OCI-LY7 (cell line): ENCODE results near the gene PLAAT3. TPM values are rescaled to one million over a fixed set of nuclear protein-coding genes. Genes with fewer than 3 reads are reported as not detected.
"Not testable (repeated sequence)": the region's sequence is repeated elsewhere in the genome, so short reads cannot be mapped to it uniquely, and the experiment has no call there.

Source experiments
- BruUV-seq: library from RNA; stranded (reverse); fragments of 400-500 nt; replicated peaks from 2 replicates; lab custom pipeline; 2021; lab: Mats Ljungman, UMichigan
- CTCF ChIA-PET: fragments of 300-600 bp; sonication (Branson Sonifier 250); formaldehyde crosslinking; loops from one replicate; lab custom pipeline; 2022; ENCODE audit warnings: antibody characterized with exemption; ENCODE audit not compliant: unreplicated experiment; lab: Charles Lee
- POLR2A ChIA-PET: fragments of 300-600 bp; sonication (Branson Sonifier 250); formaldehyde crosslinking; loops from one replicate; lab custom pipeline; 2022; ENCODE audit warnings: antibody characterized with exemption; lab: Charles Lee
- DNase-seq: peaks from one replicate; pipeline ENCODE4 v3.0.0-alpha.2; 2015; ENCODE audit warnings: low spot score
- H2AFZ ChIP-seq: fragments of 200-600 bp; sonication (generic), shearing (Covaris generic); 2 replicates; pipeline ENCODE4 v1.6.1; 2014; ENCODE audit warnings: mild to moderate bottlenecking, antibody characterized with exemption, low read length, moderate library complexity
- H3K27ac ChIP-seq: fragments of 200-600 bp; sonication (generic); 2 replicates; pipeline ENCODE4 v1.5.1; 2014; ENCODE audit warnings: mixed run types, low read depth, mild to moderate bottlenecking, moderate library complexity, low read length, inconsistent platforms; ENCODE audit not compliant: poor library complexity, severe bottlenecking
- H3K36me3 ChIP-seq: fragments of 200-600 bp; sonication (generic); 2 replicates; pipeline ENCODE4 v1.6.1; 2014; ENCODE audit warnings: mild to moderate bottlenecking, antibody characterized with exemption, low read length, moderate library complexity, mixed read lengths; ENCODE audit not compliant: insufficient read depth
- H3K4me1 ChIP-seq: fragments of 200-600 bp; sonication (generic); 2 replicates; pipeline ENCODE4 v1.5.1; 2014; ENCODE audit warnings: mild to moderate bottlenecking, low read length; ENCODE audit not compliant: insufficient read depth, poor library complexity, severe bottlenecking
- H3K4me2 ChIP-seq: fragments of 200-600 bp; sonication (generic); 2 replicates; pipeline ENCODE4 v1.6.1; 2014; ENCODE audit warnings: mild to moderate bottlenecking, low read length
- H3K4me3 ChIP-seq: fragments of 200-600 bp; sonication (generic); 2 replicates; pipeline ENCODE4 v1.5.1; 2014; ENCODE audit warnings: mild to moderate bottlenecking, low read depth, low read length; ENCODE audit not compliant: poor library complexity, severe bottlenecking
- H3K79me2 ChIP-seq: fragments of 200-600 bp; sonication (generic); 2 replicates; pipeline ENCODE4 v1.6.1; 2016; ENCODE audit warnings: low read depth, mild to moderate bottlenecking, low read length, moderate library complexity, mixed read lengths; ENCODE audit not compliant: insufficient read depth
- H3K9me2 ChIP-seq: fragments of 200-600 bp; sonication (generic); 2 replicates; pipeline ENCODE4 v1.6.1; 2016; ENCODE audit warnings: mild to moderate bottlenecking, low read length, mixed read lengths; ENCODE audit not compliant: insufficient read depth
- H3K9me3 ChIP-seq: fragments of 200-600 bp; sonication (generic); 2 replicates; pipeline ENCODE4 v1.6.1; 2014; ENCODE audit warnings: mild to moderate bottlenecking, mixed run types, low read length, mixed read lengths
- H4K20me1 ChIP-seq: fragments of 200-600 bp; sonication (generic); 2 replicates; pipeline ENCODE4 v1.6.1; 2014; ENCODE audit warnings: mild to moderate bottlenecking, antibody characterized with exemption, low read length, moderate library complexity, mixed read lengths; ENCODE audit not compliant: insufficient read depth
- CTCF ChIP-seq: fragments of 200-600 bp; sonication (generic); conservative IDR thresholded peaks from 2 replicates; pipeline ENCODE4 v1.5.1; 2014; ENCODE audit warnings: mild to moderate bottlenecking, antibody characterized with exemption, low read length, moderate library complexity, mixed read lengths
- EZH2phosphoT487 ChIP-seq: fragments of 200-600 bp; sonication (generic); IDR thresholded peaks from 2 replicates; pipeline ENCODE4 v1.6.1; 2018; ENCODE audit warnings: low read depth, borderline replicate concordance, mild to moderate bottlenecking, mixed run types, antibody characterized with exemption, low read length, moderate library complexity, mixed read lengths
- intact Hi-C: fragments of 100-400 bp; cut with micrococcal nuclease; formaldehyde crosslinking; loops from one replicate; pipeline ENCODE4 v1.10.0; 2022; ENCODE audit not compliant: unreplicated experiment
- total RNA-seq, 2 experiments: library from RNA; depleted of rRNA in 1 of 2; stranded (reverse); fragments of >200 nt in 1 of 2; shearing (Covaris generic) in 1 of 2; gene quantifications; 2 replicates each; pipeline ENCODE4 v1.2.3, GENCODE V29; 2014 to 2022

The PLAAT3 gene
- total RNA-seq, 2 experiments from 2014 or later, result 0.70 TPM; not detected in 1

- no peaks in the 10 kb centered on the region for H4K20me1 ChIP-seq
- H3K4me3 ChIP-seq, result no peak overlapping the region
- DNase-seq, result no peak
- no peak overlapping the region for H2AFZ ChIP-seq
- H3K79me2 ChIP-seq, result no peaks in the 10 kb centered on the region
- H3K9me3 ChIP-seq, result no peaks in the 10 kb centered on the region
- no peak for TF ChIP-seq EZH2phosphoT487
- no peak for TF ChIP-seq CTCF
- ChIA-PET CTCF (no interaction called here), POLR2A (no interaction called here)
- H3K4me2 ChIP-seq, result no peak overlapping the region
- no peak overlapping the region for H3K27ac ChIP-seq
- no peaks in the 10 kb centered on the region for H3K9me2 ChIP-seq
- H3K4me1 ChIP-seq, result peaks cover 4% of the 10 kb centered on the region
- H3K36me3 ChIP-seq, result no peaks in the 10 kb centered on the region
- intact Hi-C loops, result no loop called here
- BruUV-seq, result no TSS peak
These were observed 4.7 kb downstream of the PLAAT3 start for GRCh38 chr11:63609536-63609935.

GRCh38 chr11:63608353-63609345 lies 5.6 kb downstream of the PLAAT3 start:
- TF ChIP-seq CTCF (no peak), EZH2phosphoT487 (no peak)
- Histone ChIP-seq H4K20me1 (no peaks in the 10 kb centered on the region), H3K36me3 (no peaks in the 10 kb centered on the region), H3K4me3 (no peak overlapping the region), H3K27ac (no peak overlapping the region), H3K9me2 (no peaks in the 10 kb centered on the region), H3K79me2 (no peaks in the 10 kb centered on the region), H3K9me3 (no peaks in the 10 kb centered on the region), H3K4me2 (no peak overlapping the region), H3K4me1 (no peaks in the 10 kb centered on the region), H2AFZ (no peak overlapping the region)
- ChIA-PET POLR2A (interaction anchor here (0.6 kb wide), 1 partner anchor 78 kb away, joined by 5 read pairs; no protein-coding TSS in a partner anchor), CTCF (no interaction called here)
- DNase-seq, result no peak
- intact Hi-C loops, result no loop called here
- no TSS peak for BruUV-seq

- TF ChIP-seq EZH2phosphoT487 (no peak), CTCF (no peak)
- POLR2A ChIA-PET, result no interaction called here
- H3K4me3 ChIP-seq, result no peak overlapping the region
- no TSS peak for BruUV-seq
- CTCF ChIA-PET, result interaction anchor here (0.6 kb wide), 1 partner anchor 81 kb away, joined by 4 read pairs; no protein-coding TSS in a partner anchor
- no peaks in the 10 kb centered on the region for H3K36me3 ChIP-seq
- H3K4me2 ChIP-seq, result no peak overlapping the region
- H2AFZ ChIP-seq, result no peak overlapping the region
- H3K9me3 ChIP-seq, result no peaks in the 10 kb centered on the region
- no peaks in the 10 kb centered on the region for H3K4me1 ChIP-seq
- intact Hi-C loops, result no loop called here
- DNase-seq, result no peak
- H4K20me1 ChIP-seq, result no peaks in the 10 kb centered on the region
- H3K27ac ChIP-seq, result no peak overlapping the region
- H3K79me2 ChIP-seq, result no peaks in the 10 kb centered on the region
- no peaks in the 10 kb centered on the region for H3K9me2 ChIP-seq
These were observed 11.1 kb downstream of the PLAAT3 start for GRCh38 chr11:63603180-63603518.

- H4K20me1 ChIP-seq, H3K4me1 ChIP-seq, H3K36me3 ChIP-seq, H3K79me2 ChIP-seq, intact Hi-C loops, H3K27ac ChIP-seq, H3K9me2 ChIP-seq, DNase-seq, BruUV-seq, CTCF ChIA-PET, H3K9me3 ChIP-seq, H3K4me2 ChIP-seq, H3K4me3 ChIP-seq, H2AFZ ChIP-seq: not testable (repeated sequence)
- POLR2A ChIA-PET, result interaction anchor here (0.7 kb wide), 1 partner anchor 43 kb away, joined by 3 read pairs; no protein-coding TSS in a partner anchor
These were observed 11.7 kb downstream of the PLAAT3 start for GRCh38 chr11:63602290-63603179.
